ENCODE results near the gene SMOC2.
"Not testable (repeated sequence)": the region's sequence is repeated elsewhere in the genome, so short reads cannot be mapped to it uniquely, and the experiment has no call there.

The SMOC2 gene

DNA sequence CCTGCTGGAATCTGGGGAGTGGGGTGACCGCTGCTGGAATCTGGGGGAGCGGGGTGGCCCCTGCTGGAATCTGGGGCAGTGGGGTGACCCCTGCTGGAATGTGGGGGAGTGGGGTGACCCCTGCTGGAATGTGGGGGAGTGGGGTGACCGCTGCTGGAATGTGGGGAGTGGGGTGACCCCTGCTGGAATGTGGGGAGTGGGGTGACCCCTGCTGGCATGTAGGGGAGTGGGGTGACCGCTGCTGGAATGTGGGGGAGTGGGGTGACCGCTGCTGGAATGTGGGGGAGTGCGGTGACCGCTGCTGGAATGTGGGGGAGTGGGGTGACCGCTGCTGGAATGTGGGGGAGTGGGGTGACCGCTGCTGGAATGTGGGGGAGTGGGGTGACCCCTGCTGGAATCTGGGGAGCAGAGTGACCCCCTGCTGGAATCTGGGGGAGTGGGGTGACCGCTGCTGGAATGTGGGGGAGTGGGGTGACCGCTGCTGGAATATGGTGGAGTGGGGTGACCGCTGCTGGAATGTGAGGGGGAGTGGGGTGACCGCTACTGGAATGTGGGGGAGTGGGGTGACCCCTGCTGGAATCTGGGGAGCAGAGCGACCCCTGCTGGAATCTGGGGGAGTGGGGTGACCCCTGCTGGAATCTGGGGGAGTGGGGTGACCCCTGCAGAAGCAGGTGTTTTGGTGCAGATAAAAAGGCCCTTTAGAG lies 97.4 kb downstream of the SMOC2 start:
- H2BK5ac ChIP-seq (ENCODE audit: low read length); H3K27me3 ChIP-seq (ENCODE audit: insufficient read depth, low read length, poor library complexity); H3K27ac ChIP-seq (ENCODE audit: low read depth, low read length); H3K23ac ChIP-seq (ENCODE audit: low read length); H2BK15ac ChIP-seq (replicated peaks; ENCODE audit: low read depth); H3K18ac ChIP-seq (ENCODE audit: low read length); DNase-seq; H4K5ac ChIP-seq (ENCODE audit: low read length); H3K36me3 ChIP-seq (ENCODE audit: control insufficient read depth, insufficient read depth, low read length); H3K9ac ChIP-seq (ENCODE audit: low read length); H3K4me2 ChIP-seq (ENCODE audit: low read length); H3K79me2 ChIP-seq (ENCODE audit: control insufficient read depth, insufficient read depth, low read length); H3K4me3 ChIP-seq (ENCODE audit: low read length); H3K79me1 ChIP-seq (ENCODE audit: low read length); H3K4ac ChIP-seq (ENCODE audit: low read depth, low read length); H3K4me1 ChIP-seq (ENCODE audit: control insufficient read depth, low read depth, low read length); H2BK120ac ChIP-seq (ENCODE audit: low read depth, low read length); H3K56ac ChIP-seq (ENCODE audit: low read length); H2AK5ac ChIP-seq (ENCODE audit: low read length); H4K8ac ChIP-seq (ENCODE audit: low read depth, low read length): not testable (repeated sequence)
- no CpG with 5 or more reads among the region's 14 CpGs for WGBS (ENCODE audit: extremely low coverage, insufficient coverage, low lambda C conversion rate)

DNA sequence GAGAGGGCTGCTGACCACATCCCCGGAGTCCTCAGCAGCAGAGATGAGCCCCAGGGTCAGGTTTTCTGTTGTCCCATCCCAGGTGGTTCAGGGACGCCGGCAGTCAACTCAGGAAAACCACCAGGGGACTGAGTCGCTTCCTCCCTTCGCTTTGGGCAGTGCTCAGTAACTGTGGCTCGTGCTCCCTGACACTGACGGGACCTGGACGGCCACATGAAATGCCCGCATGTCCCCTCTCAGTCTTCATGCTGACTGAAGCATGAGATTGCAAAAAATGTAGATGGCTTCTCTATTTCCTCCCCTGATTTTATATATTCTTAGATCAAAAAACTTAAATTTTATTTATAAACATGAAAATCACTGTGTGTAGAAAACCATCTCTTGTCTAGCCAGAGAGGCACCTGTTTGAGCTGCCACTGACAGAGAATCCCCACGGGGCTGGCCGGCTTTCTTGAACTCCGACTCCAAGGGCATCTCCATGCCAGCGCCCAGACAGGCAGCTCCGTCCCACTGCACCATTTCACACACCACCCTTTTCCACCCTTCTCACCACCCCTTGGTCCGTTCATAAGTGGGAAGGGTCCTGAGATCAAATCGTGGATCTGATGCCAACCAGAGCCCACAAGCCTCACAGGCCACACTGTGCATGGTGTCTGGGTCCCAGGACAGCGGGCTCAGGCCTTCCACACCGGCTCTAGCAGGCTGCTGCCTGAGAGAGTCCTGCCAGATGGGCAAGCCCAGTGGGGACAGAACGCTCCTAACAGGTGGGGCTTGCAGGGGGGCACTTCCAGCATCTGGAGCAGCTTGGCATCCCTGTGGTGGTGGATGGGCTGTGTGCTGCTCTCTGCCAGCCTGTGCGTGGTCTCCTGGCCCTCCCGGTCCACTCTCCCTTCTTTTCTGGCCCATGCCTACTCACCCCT lies 98.2 kb downstream of the SMOC2 start:
- Histone ChIP-seq H2BK15ac (replicated peaks; ENCODE audit: low read depth) (no peak overlapping the region), H3K23ac (ENCODE audit: low read length) (no peak overlapping the region), H2BK120ac (ENCODE audit: low read depth, low read length) (no peak overlapping the region), H3K79me2 (ENCODE audit: control insufficient read depth, insufficient read depth, low read length) (no peaks in the 10 kb centered on the region), H3K27me3 (ENCODE audit: insufficient read depth, low read length, poor library complexity) (no peaks in the 10 kb centered on the region), H3K4me1 (ENCODE audit: control insufficient read depth, low read depth, low read length) (peaks cover 5% of the 10 kb centered on the region), H2AK5ac (ENCODE audit: low read length) (no peak overlapping the region), H3K9ac (ENCODE audit: low read length) (no peak overlapping the region), H3K18ac (ENCODE audit: low read length) (no peak overlapping the region), H3K4me3 (ENCODE audit: low read length) (no peak overlapping the region), H3K4me2 (ENCODE audit: low read length) (no peak overlapping the region), H3K79me1 (ENCODE audit: low read length) (no peaks in the 10 kb centered on the region), H3K56ac (ENCODE audit: low read length) (no peak overlapping the region), H3K4ac (ENCODE audit: low read depth, low read length) (no peak overlapping the region), H3K36me3 (ENCODE audit: control insufficient read depth, insufficient read depth, low read length) (no peaks in the 10 kb centered on the region), H3K27ac (ENCODE audit: low read depth, low read length) (no peak overlapping the region), H4K8ac (ENCODE audit: low read depth, low read length) (no peak overlapping the region), H2BK5ac (ENCODE audit: low read length) (no peak overlapping the region), H4K5ac (ENCODE audit: low read length) (no peak overlapping the region)
- DNase-seq = no peak
- no CpG with 5 or more reads among the region's 21 CpGs for WGBS (ENCODE audit: extremely low coverage, insufficient coverage, low lambda C conversion rate)

DNA sequence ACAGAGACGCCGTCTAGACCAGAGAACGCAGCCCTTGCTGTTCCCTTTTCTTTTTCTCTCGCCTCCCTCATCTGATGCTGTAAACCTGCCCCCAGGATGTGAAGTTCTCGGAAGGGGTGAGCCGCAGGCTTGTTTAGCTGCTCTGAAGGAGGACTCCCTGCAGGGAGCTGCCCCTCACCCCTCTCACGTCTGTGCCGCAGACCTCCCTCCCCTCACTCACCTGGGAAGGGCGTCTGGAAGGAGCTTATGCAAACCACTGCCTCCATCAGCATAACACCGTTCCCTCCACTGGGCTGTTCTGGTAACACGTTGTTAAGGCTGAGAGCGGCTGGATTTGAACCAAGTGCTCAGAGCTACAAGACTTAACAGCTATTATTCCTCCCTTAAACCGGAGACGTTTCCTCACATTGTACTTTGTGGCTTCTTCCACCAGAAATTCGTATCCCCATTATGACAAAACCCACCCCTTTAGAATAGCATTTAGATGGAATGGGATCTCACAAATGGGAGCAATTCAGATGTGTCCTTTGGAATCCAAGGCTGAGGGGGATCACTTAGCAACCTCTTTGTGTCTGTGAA lies 99.8 kb downstream of the SMOC2 start:
- Histone ChIP-seq H3K27me3 (ENCODE audit: insufficient read depth, low read length, poor library complexity) (no peaks in the 10 kb centered on the region), H3K56ac (ENCODE audit: low read length) (no peak overlapping the region), H2AK5ac (ENCODE audit: low read length) (no peak overlapping the region), H3K27ac (ENCODE audit: low read depth, low read length) (no peak overlapping the region), H2BK120ac (ENCODE audit: low read depth, low read length) (no peak overlapping the region), H4K8ac (ENCODE audit: low read depth, low read length) (no peak overlapping the region), H3K4me1 (ENCODE audit: control insufficient read depth, low read depth, low read length) (peaks cover 5% of the 10 kb centered on the region), H3K79me2 (ENCODE audit: control insufficient read depth, insufficient read depth, low read length) (no peaks in the 10 kb centered on the region), H3K79me1 (ENCODE audit: low read length) (no peaks in the 10 kb centered on the region), H3K4ac (ENCODE audit: low read depth, low read length) (no peak overlapping the region), H3K4me3 (ENCODE audit: low read length) (no peak overlapping the region), H4K5ac (ENCODE audit: low read length) (no peak overlapping the region), H2BK5ac (ENCODE audit: low read length) (no peak overlapping the region), H3K18ac (ENCODE audit: low read length) (no peak overlapping the region), H3K9ac (ENCODE audit: low read length) (no peak overlapping the region), H3K4me2 (ENCODE audit: low read length) (no peak overlapping the region), H2BK15ac (replicated peaks; ENCODE audit: low read depth) (no peak overlapping the region), H3K36me3 (ENCODE audit: control insufficient read depth, insufficient read depth, low read length) (no peaks in the 10 kb centered on the region), H3K23ac (ENCODE audit: low read length) (no peak overlapping the region)
- whole genome bisulfite sequencing (ENCODE audit: extremely low coverage, insufficient coverage, low lambda C conversion rate) = no CpG with 5 or more reads among the region's 15 CpGs
- peak; percentile 78 for DNase-seq

DNA sequence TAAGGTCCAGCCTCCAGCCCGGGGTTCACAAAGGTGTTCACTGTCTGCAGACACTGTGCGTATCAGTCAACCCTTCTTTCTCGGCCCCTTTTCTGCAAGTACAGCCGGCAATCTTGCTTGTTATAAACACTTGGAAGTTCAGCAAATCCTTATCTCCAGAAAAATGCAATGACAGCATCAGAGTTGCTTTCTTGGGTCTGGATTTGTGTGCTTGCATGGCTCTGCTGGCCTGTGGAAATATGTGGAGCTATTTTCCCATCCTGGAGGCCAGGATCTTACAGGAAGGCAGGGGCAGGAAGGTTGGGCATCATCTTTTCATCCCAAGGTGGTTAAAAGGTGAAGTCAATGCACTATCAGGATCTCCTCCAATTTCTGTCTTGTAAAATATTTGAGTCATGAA lies 100.3 kb downstream of the SMOC2 start:
- no peak for DNase-seq
- Histone ChIP-seq H3K27me3 (ENCODE audit: insufficient read depth, low read length, poor library complexity) (no peaks in the 10 kb centered on the region), H3K18ac (ENCODE audit: low read length) (no peak overlapping the region), H4K8ac (ENCODE audit: low read depth, low read length) (no peak overlapping the region), H3K9ac (ENCODE audit: low read length) (no peak overlapping the region), H3K4ac (ENCODE audit: low read depth, low read length) (no peak overlapping the region), H3K27ac (ENCODE audit: low read depth, low read length) (no peak overlapping the region), H2BK15ac (replicated peaks; ENCODE audit: low read depth) (no peak overlapping the region), H3K4me2 (ENCODE audit: low read length) (no peak overlapping the region), H3K4me3 (ENCODE audit: low read length) (no peak overlapping the region), H2BK5ac (ENCODE audit: low read length) (no peak overlapping the region), H3K79me1 (ENCODE audit: low read length) (no peaks in the 10 kb centered on the region), H3K23ac (ENCODE audit: low read length) (no peak overlapping the region), H4K5ac (ENCODE audit: low read length) (no peak overlapping the region), H3K36me3 (ENCODE audit: control insufficient read depth, insufficient read depth, low read length) (no peaks in the 10 kb centered on the region), H3K79me2 (ENCODE audit: control insufficient read depth, insufficient read depth, low read length) (no peaks in the 10 kb centered on the region), H2BK120ac (ENCODE audit: low read depth, low read length) (no peak overlapping the region), H2AK5ac (ENCODE audit: low read length) (no peak overlapping the region), H3K4me1 (ENCODE audit: control insufficient read depth, low read depth, low read length) (peaks cover 5% of the 10 kb centered on the region), H3K56ac (ENCODE audit: low read length) (no peak overlapping the region)
- WGBS (ENCODE audit: extremely low coverage, insufficient coverage, low lambda C conversion rate) = no CpG with 5 or more reads among the region's 4 CpGs

DNA sequence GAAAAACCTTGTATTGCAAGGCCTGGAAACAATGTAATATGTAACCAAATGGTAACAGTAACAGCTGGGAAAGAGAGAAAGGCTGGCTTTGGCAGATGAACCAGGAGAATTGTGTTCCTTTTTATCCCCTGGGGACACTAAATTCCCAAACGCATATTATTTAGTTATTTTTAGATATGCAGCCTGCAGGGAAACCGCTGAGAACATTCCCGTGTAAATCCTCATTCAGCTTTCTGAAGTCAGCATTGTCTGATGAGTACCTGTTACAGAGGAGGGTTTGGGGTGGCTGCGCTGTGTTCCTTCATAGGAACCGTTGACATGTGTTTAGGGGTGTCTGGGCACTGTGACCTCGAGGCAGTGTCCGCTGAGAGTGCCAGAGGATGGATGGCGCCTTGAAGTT lies 101.3 kb downstream of the SMOC2 start:
- Histone ChIP-seq H4K8ac (ENCODE audit: low read depth, low read length) (no peak overlapping the region), H2BK15ac (replicated peaks; ENCODE audit: low read depth) (no peak overlapping the region), H3K27ac (ENCODE audit: low read depth, low read length) (no peak overlapping the region), H3K36me3 (ENCODE audit: control insufficient read depth, insufficient read depth, low read length) (no peaks in the 10 kb centered on the region), H4K5ac (ENCODE audit: low read length) (no peak overlapping the region), H3K4me2 (ENCODE audit: low read length) (no peak overlapping the region), H3K4me1 (ENCODE audit: control insufficient read depth, low read depth, low read length) (peaks cover 5% of the 10 kb centered on the region), H3K27me3 (ENCODE audit: insufficient read depth, low read length, poor library complexity) (no peaks in the 10 kb centered on the region), H3K9ac (ENCODE audit: low read length) (no peak overlapping the region), H2AK5ac (ENCODE audit: low read length) (no peak overlapping the region), H2BK120ac (ENCODE audit: low read depth, low read length) (no peak overlapping the region), H3K56ac (ENCODE audit: low read length) (peak overlapping the region; percentile 36), H2BK5ac (ENCODE audit: low read length) (no peak overlapping the region), H3K18ac (ENCODE audit: low read length) (no peak overlapping the region), H3K4ac (ENCODE audit: low read depth, low read length) (no peak overlapping the region), H3K79me2 (ENCODE audit: control insufficient read depth, insufficient read depth, low read length) (no peaks in the 10 kb centered on the region), H3K4me3 (ENCODE audit: low read length) (no peak overlapping the region), H3K23ac (ENCODE audit: low read length) (no peak overlapping the region), H3K79me1 (ENCODE audit: low read length) (no peaks in the 10 kb centered on the region)
- DNase-seq = no peak
- no CpG with 5 or more reads among the region's 8 CpGs for WGBS (ENCODE audit: extremely low coverage, insufficient coverage, low lambda C conversion rate)

All from mesendoderm (in vitro differentiated cells).